Endodermal cell (in vitro differentiated cells): ENCODE measurements around the gene MBD6. TPM values are rescaled to one million over a fixed set of nuclear protein-coding genes. Genes with fewer than 3 reads are reported as not detected.

ENCODE experiments used
- DNase-seq: peaks from one replicate; pipeline ENCODE4 v3.0.0-alpha.2; 2017
- H3K27ac ChIP-seq: 2 replicates; pipeline ENCODE4 v1.5.1; 2013; ENCODE audit warnings: mild to moderate bottlenecking, low read depth, low read length, moderate library complexity
- H3K27me3 ChIP-seq: 2 replicates; pipeline ENCODE4 v1.6.1; 2013; ENCODE audit warnings: mild to moderate bottlenecking, low read length, moderate library complexity; ENCODE audit not compliant: insufficient read depth, control insufficient read depth, poor library complexity, severe bottlenecking
- H3K36me3 ChIP-seq: 2 replicates; pipeline ENCODE4 v1.7.0; 2013; ENCODE audit warnings: mild to moderate bottlenecking, low read length, moderate library complexity; ENCODE audit not compliant: control insufficient read depth, insufficient read depth
- H3K4me1 ChIP-seq: one replicate; pipeline ENCODE4 v1.7.0; 2013; ENCODE audit warnings: low read length; ENCODE audit not compliant: control insufficient read depth, insufficient read depth
- H3K4me3 ChIP-seq: 2 replicates; pipeline ENCODE4 v1.5.1; 2013; ENCODE audit warnings: mild to moderate bottlenecking, low read length, moderate library complexity
- H3K9ac ChIP-seq: 2 replicates; pipeline ENCODE4 v1.6.1; 2013; ENCODE audit warnings: mild to moderate bottlenecking, low read length, moderate library complexity; ENCODE audit not compliant: poor library complexity, severe bottlenecking; ENCODE audit errors: extremely low read depth
- H3K9me3 ChIP-seq: 2 replicates; pipeline ENCODE4 v1.6.1; 2013; ENCODE audit warnings: mild to moderate bottlenecking, low read length, moderate library complexity; ENCODE audit not compliant: control insufficient read depth
- H3K27ac Mint-ChIP-seq: 2 replicates; pipeline ENCODE4 v1.8.0; 2020; ENCODE audit warnings: mixed read lengths
- H3K27me3 Mint-ChIP-seq: 2 replicates; pipeline ENCODE4 v1.8.0; 2021; ENCODE audit warnings: mild to moderate bottlenecking, mixed read lengths; ENCODE audit not compliant: insufficient read depth
- H3K36me3 Mint-ChIP-seq: 2 replicates; pipeline ENCODE4 v1.8.0; 2020; ENCODE audit warnings: low read depth, mixed read lengths
- H3K4me1 Mint-ChIP-seq: 2 replicates; pipeline ENCODE4 v1.8.0; 2020; ENCODE audit warnings: mixed read lengths
- H3K4me3 Mint-ChIP-seq: 2 replicates; pipeline ENCODE4 v1.8.0; 2020; ENCODE audit warnings: mild to moderate bottlenecking, moderate library complexity, mixed read lengths
- H3K9me3 Mint-ChIP-seq: 2 replicates; pipeline ENCODE4 v1.8.0; 2020; ENCODE audit warnings: mild to moderate bottlenecking, mixed read lengths
- WGBS, 2 experiments: methylation state at CpG; one replicate each; pipeline versions ENCODE4 v1.1.5 to v1.1.7; 2013; ENCODE audit warnings: missing lambda C conversion rate in 2 of 2, mixed read lengths in 1 of 2; ENCODE audit not compliant: insufficient coverage in 1 of 2, insufficient read length in 1 of 2; 5-methylcytosine and 5-hydroxymethylcytosine counted together
- total RNA-seq, 2 donors: library from RNA; stranded (reverse); fragmentation: NEBNext Ultra II Directional in 1 of 2; extraction: Animal tissue kit (Norgen Biotek cat#: 25700) in 1 of 2; gene quantifications; 2 replicates in 1 of 2; 3 replicates in 1 of 2; pipeline ENCODE4 v1.2.1, GENCODE V29; 2021
- TF ChIP-seq, protein P1 (sequence below): fragments of 200-600 bp; sonication (generic); conservative IDR thresholded peaks from 2 replicates; pipeline ENCODE4 v1.5.0; 2021; ENCODE audit warnings: antibody characterized with exemption, mild to moderate bottlenecking

Gene MBD6
- total RNA-seq, 2 donors from 2014 or later = 49.2 to 88.2 TPM

DNA sequence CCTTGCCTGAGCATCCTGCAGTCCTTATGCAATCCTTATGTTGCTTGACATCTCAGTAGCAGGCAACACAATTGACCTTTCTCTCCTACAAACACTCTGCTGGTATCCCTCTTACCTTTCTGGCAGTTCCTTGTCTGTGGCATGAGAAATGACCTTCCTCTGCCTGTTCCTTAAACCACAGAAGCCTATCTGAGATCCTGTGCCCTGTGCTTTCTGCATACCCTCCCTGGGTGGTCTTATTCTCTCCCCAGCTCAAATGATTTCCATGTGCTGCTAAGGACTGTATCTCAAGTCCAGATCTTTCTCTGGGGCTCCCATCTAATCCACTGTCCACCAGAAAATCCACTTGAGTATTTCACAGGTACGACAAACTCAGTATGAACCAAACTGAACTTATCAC is 41.0 kb upstream of the MBD6 start:
- Mint-ChIP-seq H3K27me3 (peaks cover 23% of the 10 kb centered on the region), H3K27ac (no peak overlapping the region), H3K4me3 (no peak overlapping the region), H3K9me3 (no peaks in the 10 kb centered on the region), H3K36me3 (no peaks in the 10 kb centered on the region), H3K4me1 (peaks cover 29% of the 10 kb centered on the region)
- H3K9ac ChIP-seq = no peak overlapping the region
- peaks cover 8% of the 10 kb centered on the region for H3K27me3 ChIP-seq
- TF ChIP-seq, protein P1, sequence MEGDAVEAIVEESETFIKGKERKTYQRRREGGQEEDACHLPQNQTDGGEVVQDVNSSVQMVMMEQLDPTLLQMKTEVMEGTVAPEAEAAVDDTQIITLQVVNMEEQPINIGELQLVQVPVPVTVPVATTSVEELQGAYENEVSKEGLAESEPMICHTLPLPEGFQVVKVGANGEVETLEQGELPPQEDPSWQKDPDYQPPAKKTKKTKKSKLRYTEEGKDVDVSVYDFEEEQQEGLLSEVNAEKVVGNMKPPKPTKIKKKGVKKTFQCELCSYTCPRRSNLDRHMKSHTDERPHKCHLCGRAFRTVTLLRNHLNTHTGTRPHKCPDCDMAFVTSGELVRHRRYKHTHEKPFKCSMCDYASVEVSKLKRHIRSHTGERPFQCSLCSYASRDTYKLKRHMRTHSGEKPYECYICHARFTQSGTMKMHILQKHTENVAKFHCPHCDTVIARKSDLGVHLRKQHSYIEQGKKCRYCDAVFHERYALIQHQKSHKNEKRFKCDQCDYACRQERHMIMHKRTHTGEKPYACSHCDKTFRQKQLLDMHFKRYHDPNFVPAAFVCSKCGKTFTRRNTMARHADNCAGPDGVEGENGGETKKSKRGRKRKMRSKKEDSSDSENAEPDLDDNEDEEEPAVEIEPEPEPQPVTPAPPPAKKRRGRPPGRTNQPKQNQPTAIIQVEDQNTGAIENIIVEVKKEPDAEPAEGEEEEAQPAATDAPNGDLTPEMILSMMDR = no peak
- DNase-seq = no peak
- H3K36me3 ChIP-seq = no peaks in the 10 kb centered on the region
- H3K4me1 ChIP-seq = no peaks in the 10 kb centered on the region
- no peak overlapping the region for H3K27ac ChIP-seq
- WGBS, 2 experiments = 89% methylated on average over 1 of the region's 1 CpG; no CpG with 5 or more reads in 1 of the 2 experiments
- no peak overlapping the region for H3K4me3 ChIP-seq
- no peaks in the 10 kb centered on the region for H3K9me3 ChIP-seq

DNA sequence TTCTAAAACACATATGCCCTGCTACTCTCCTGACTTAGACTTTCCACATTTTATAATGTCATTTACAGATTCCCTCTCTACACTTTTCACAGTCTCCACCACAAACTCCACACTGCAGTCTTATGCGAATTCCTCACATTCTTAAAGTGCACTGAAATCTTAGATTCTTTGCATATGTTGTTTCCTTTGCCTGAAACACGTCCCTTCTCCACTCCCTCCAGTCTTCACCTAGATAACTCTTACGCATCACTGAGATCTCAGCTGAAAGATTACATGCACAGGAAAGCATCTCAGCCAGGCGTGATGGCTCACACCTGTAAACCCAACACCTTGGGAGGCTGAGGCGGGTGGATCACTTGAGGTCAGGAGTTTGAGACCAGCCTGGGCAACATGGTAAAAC is 39.2 kb upstream of the MBD6 start:
- Histone ChIP-seq H3K27ac (no peak overlapping the region), H3K9me3 (no peaks in the 10 kb centered on the region), H3K36me3 (no peaks in the 10 kb centered on the region), H3K27me3 (no peaks in the 10 kb centered on the region), H3K4me1 (no peaks in the 10 kb centered on the region), H3K9ac (no peak overlapping the region), H3K4me3 (no peak overlapping the region)
- peaks cover 17% of the 10 kb centered on the region for H3K4me1 Mint-ChIP-seq
- no peak overlapping the region for H3K4me3 Mint-ChIP-seq
- no peak for DNase-seq
- no peaks in the 10 kb centered on the region for H3K36me3 Mint-ChIP-seq
- peak overlapping the region; percentile 5 for H3K27ac Mint-ChIP-seq
- TF ChIP-seq, protein P1 = no peak
- WGBS, 2 experiments = 80 to 82% methylated on average over 3 to 5 of the region's 5 CpGs
- no peaks in the 10 kb centered on the region for H3K9me3 Mint-ChIP-seq
- H3K27me3 Mint-ChIP-seq = peaks cover 9% of the 10 kb centered on the region

DNA sequence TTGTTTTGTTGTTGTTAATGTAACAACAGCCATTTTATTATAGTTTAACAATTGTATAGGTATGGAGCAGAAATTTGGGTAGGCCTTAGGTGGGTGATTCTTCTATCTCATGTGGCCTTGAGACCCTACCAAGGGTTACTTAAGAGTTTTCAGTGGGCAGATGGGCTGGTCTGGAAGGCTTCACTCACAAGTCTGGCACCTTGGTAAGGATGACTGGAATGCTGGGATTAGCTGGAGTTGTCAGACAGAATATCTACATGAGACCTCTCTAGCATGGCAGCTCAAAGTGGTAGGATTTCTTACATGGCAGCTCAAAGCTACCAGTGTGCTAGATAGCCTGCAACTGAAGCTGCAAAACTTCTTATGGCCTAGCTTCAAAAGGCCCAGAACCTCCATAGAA is 36.9 kb upstream of the MBD6 start:
- Mint-ChIP-seq H3K36me3 (peaks cover 20% of the 10 kb centered on the region), H3K27ac (peak overlapping the region; percentile 64)
- H3K36me3 ChIP-seq = peaks cover 19% of the 10 kb centered on the region

More for the DNA sequence above, 36.9 kb upstream of the MBD6 start:
- peak; percentile 70 for DNase-seq
- H3K4me3 ChIP-seq = no peak overlapping the region
- no peaks in the 10 kb centered on the region for H3K27me3 ChIP-seq
- Mint-ChIP-seq H3K9me3 (no peaks in the 10 kb centered on the region), H3K27me3 (no peaks in the 10 kb centered on the region), H3K4me1 (peaks cover 23% of the 10 kb centered on the region), H3K4me3 (no peak overlapping the region)
- peak overlapping the region; percentile 51 for H3K9ac ChIP-seq
- H3K9me3 ChIP-seq = no peaks in the 10 kb centered on the region
- TF ChIP-seq, protein P1 = no peak
- no peaks in the 10 kb centered on the region for H3K4me1 ChIP-seq
- H3K27ac ChIP-seq = peak overlapping the region; percentile 19
